MM.1S (cell line): ENCODE results near the gene UNC93B1.
A peak's percentile ranks its signal among the peaks of the same experiment; 100 is the strongest.

Experiments
- DNase-seq: peaks from one replicate; pipeline ENCODE4 v3.0.0-alpha.2; 2015
- H2AFZ ChIP-seq: fragments of 300-600 bp; sonication (generic); 2 replicates; pipeline ENCODE4 v1.6.0; 2016; ENCODE audit warnings: antibody characterized with exemption, low read length
- H3F3A ChIP-seq: fragments of 300-600 bp; sonication (generic); 2 replicates; pipeline ENCODE4 v1.6.1; 2016; ENCODE audit warnings: mild to moderate bottlenecking, antibody characterized with exemption, low read length, moderate library complexity, mixed read lengths; ENCODE audit not compliant: insufficient read depth
- H3K27ac ChIP-seq: fragments of 300-600 bp; sonication (generic); 2 replicates; pipeline ENCODE4 v1.5.1; 2016; ENCODE audit warnings: mild to moderate bottlenecking, low read length
- H3K27me3 ChIP-seq: fragments of 300-600 bp; sonication (generic); replicated peaks from 2 replicates; pipeline ENCODE4 v1.6.0; 2016; ENCODE audit warnings: low read length; ENCODE audit not compliant: insufficient read depth
- H3K36me3 ChIP-seq: fragments of 300-600 bp; sonication (generic); replicated peaks from 2 replicates; pipeline ENCODE4 v1.6.1; 2016; ENCODE audit warnings: mild to moderate bottlenecking, low read length, mixed read lengths; ENCODE audit not compliant: insufficient read depth
- H3K4me1 ChIP-seq: fragments of 300-600 bp; sonication (generic); 2 replicates; pipeline ENCODE4 v1.6.1; 2016; ENCODE audit warnings: low read length, mixed read lengths
- H3K4me2 ChIP-seq: fragments of 300-600 bp; sonication (generic); 2 replicates; pipeline ENCODE4 v1.6.0; 2016; ENCODE audit warnings: low read depth, low read length
- H3K4me3 ChIP-seq: fragments of 300-600 bp; sonication (generic); 2 replicates; pipeline ENCODE4 v1.5.1; 2016; ENCODE audit warnings: low read length, mixed read lengths
- H3K79me2 ChIP-seq: fragments of 300-600 bp; sonication (generic); 2 replicates; pipeline ENCODE4 v1.6.1; 2016; ENCODE audit warnings: mixed run types, low read length, mixed read lengths
- H3K9ac ChIP-seq: fragments of 300-600 bp; sonication (generic); 2 replicates; pipeline ENCODE4 v1.6.1; 2016; ENCODE audit warnings: low read length, mixed read lengths
- H3K9me2 ChIP-seq: fragments of 300-600 bp; sonication (generic); replicated peaks from 2 replicates; pipeline ENCODE4 v1.6.1; 2016; ENCODE audit warnings: mild to moderate bottlenecking, low read length, mixed read lengths; ENCODE audit not compliant: insufficient read depth
- H3K9me3 ChIP-seq: fragments of 300-600 bp; sonication (generic); replicated peaks from 2 replicates; pipeline ENCODE4 v1.6.1; 2016; ENCODE audit warnings: mild to moderate bottlenecking, low read length, mixed read lengths; ENCODE audit not compliant: insufficient read depth
- H4K20me1 ChIP-seq: fragments of 300-600 bp; sonication (generic); 2 replicates; pipeline ENCODE4 v1.6.1; 2016; ENCODE audit warnings: mild to moderate bottlenecking, low read length, moderate library complexity, mixed read lengths; ENCODE audit not compliant: insufficient read depth
- CTCF ChIP-seq: fragments of 300-600 bp; sonication (generic); IDR thresholded peaks from 2 replicates; pipeline ENCODE4 v1.5.1; 2016; ENCODE audit warnings: antibody characterized with exemption, low read length, mixed read lengths
- EZH2 ChIP-seq: fragments of 300-600 bp; sonication (generic); optimal IDR thresholded peaks from 2 replicates; pipeline ENCODE3; 2017; ENCODE audit warnings: low read depth, mild to moderate bottlenecking, antibody characterized with exemption, low read length, mixed read lengths
- EZH2phosphoT487 ChIP-seq: fragments of 300-600 bp; sonication (generic); IDR thresholded peaks from 2 replicates; pipeline ENCODE4 v1.6.1; 2018; ENCODE audit warnings: antibody characterized with exemption, low read length

The UNC93B1 gene

GRCh38 chr11:67999201-67999629 is 4.7 kb downstream of the UNC93B1 start:
- Histone ChIP-seq H3K79me2 (peaks cover 68% of the 10 kb centered on the region), H3F3A (peaks cover 55% of the 10 kb centered on the region), H3K4me3 (no peak overlapping the region), H3K27me3 (no peaks in the 10 kb centered on the region), H3K9me2 (no peaks in the 10 kb centered on the region), H3K9ac (no peak overlapping the region), H3K4me2 (no peak overlapping the region), H3K36me3 (no peaks in the 10 kb centered on the region; the same call in 1 of the 2 replicates), H2AFZ (no peak overlapping the region), H3K9me3 (no peaks in the 10 kb centered on the region), H3K27ac (no peak overlapping the region), H3K4me1 (peaks cover 53% of the 10 kb centered on the region), H4K20me1 (no peaks in the 10 kb centered on the region)
- TF ChIP-seq EZH2phosphoT487: no peak
- TF ChIP-seq CTCF: no peak
- TF ChIP-seq EZH2: no peak
- DNase-seq: no peak

- Histone ChIP-seq H3K9me3 (no peaks in the 10 kb centered on the region), H4K20me1 (no peaks in the 10 kb centered on the region), H3K27ac (peak overlapping the region; percentile 8; the same call in 1 of the 2 replicates), H3K4me3 (no peak overlapping the region), H3K9ac (no peak overlapping the region), H3K9me2 (no peaks in the 10 kb centered on the region), H3K27me3 (no peaks in the 10 kb centered on the region), H3K4me2 (no peak overlapping the region), H3F3A (peaks cover 55% of the 10 kb centered on the region), H2AFZ (no peak overlapping the region), H3K36me3 (no peaks in the 10 kb centered on the region; the same call in 1 of the 2 replicates), H3K4me1 (peaks cover 52% of the 10 kb centered on the region), H3K79me2 (peaks cover 67% of the 10 kb centered on the region)
- TF ChIP-seq EZH2phosphoT487: no peak
- no peak for TF ChIP-seq EZH2
- no peak for TF ChIP-seq CTCF
- no peak for DNase-seq
Measured at GRCh38 chr11:67998150-67999045, 5.5 kb downstream of the UNC93B1 start.

- Histone ChIP-seq H2AFZ (no peak overlapping the region), H3K4me1 (peaks cover 51% of the 10 kb centered on the region), H4K20me1 (no peaks in the 10 kb centered on the region), H3K27ac (peak overlapping the region; percentile 8; the same call in 1 of the 2 replicates), H3K36me3 (no peaks in the 10 kb centered on the region; the same call in 1 of the 2 replicates), H3K9me3 (no peaks in the 10 kb centered on the region), H3K4me2 (no peak overlapping the region), H3K9ac (no peak overlapping the region), H3K27me3 (no peaks in the 10 kb centered on the region), H3F3A (peaks cover 46% of the 10 kb centered on the region), H3K4me3 (no peak overlapping the region), H3K9me2 (no peaks in the 10 kb centered on the region), H3K79me2 (peaks cover 58% of the 10 kb centered on the region)
- TF ChIP-seq EZH2: no peak
- no peak for TF ChIP-seq CTCF
- no peak for TF ChIP-seq EZH2phosphoT487
- DNase-seq: no peak
Measured at GRCh38 chr11:67997475-67997921, 6.4 kb downstream of the UNC93B1 start.
